IMR-90 (cell line): ENCODE measurements around the gene ULBP2.

Source experiments
- BHLHE40 ChIP-seq: fragments of 150-350 bp; IDR thresholded peaks from 2 replicates; pipeline ENCODE4 v1.6.1; 2016; ENCODE audit warnings: mild to moderate bottlenecking, low read depth, low read length
- CHD1 ChIP-seq: IDR thresholded peaks from 2 replicates; pipeline ENCODE4 v1.6.1; 2012; ENCODE audit warnings: low read depth, low read length, improper control_type of control experiment
- CTCF ChIP-seq: conservative IDR thresholded peaks from 2 replicates; pipeline ENCODE4 v1.5.1; 2012; ENCODE audit warnings: mild to moderate bottlenecking, low read depth, low read length, improper control_type of control experiment
- FOS ChIP-seq: fragments of 150-350 bp; IDR thresholded peaks from 2 replicates; pipeline ENCODE4 v1.6.1; 2016; ENCODE audit warnings: low read depth, low read length
- MAFK ChIP-seq: IDR thresholded peaks from 2 replicates; pipeline ENCODE4 v1.6.1; 2012; ENCODE audit warnings: low read depth, low read length, improper control_type of control experiment
- NFE2L2 ChIP-seq: fragments of 150-350 bp; IDR thresholded peaks from 2 replicates; pipeline ENCODE4 v1.6.1; 2016; ENCODE audit warnings: low read depth, mild to moderate bottlenecking, low read length
- POLR2A ChIP-seq: IDR thresholded peaks from 2 replicates; pipeline ENCODE4 v1.6.1; 2012; ENCODE audit warnings: mild to moderate bottlenecking, low read depth, low read length
- RAD21 ChIP-seq: IDR thresholded peaks from 2 replicates; pipeline ENCODE4 v1.6.1; 2012; ENCODE audit warnings: low read length, improper control_type of control experiment
- RCOR1 ChIP-seq: IDR thresholded peaks from 2 replicates; pipeline ENCODE4 v1.6.1; 2012; ENCODE audit warnings: mild to moderate bottlenecking, low read length, improper control_type of control experiment; ENCODE audit not compliant: insufficient replicate concordance
- RFX5 ChIP-seq: IDR thresholded peaks from 2 replicates; pipeline ENCODE4 v1.8.0; 2012; ENCODE audit warnings: low read depth, mild to moderate bottlenecking, low read length, moderate library complexity
- TF ChIP-seq, protein P1 (sequence below): fragments of 150-350 bp; IDR thresholded peaks from 2 replicates; pipeline ENCODE4 v1.6.1; 2016; ENCODE audit warnings: low read depth, mild to moderate bottlenecking, low read length, moderate library complexity, borderline replicate concordance

DNA sequence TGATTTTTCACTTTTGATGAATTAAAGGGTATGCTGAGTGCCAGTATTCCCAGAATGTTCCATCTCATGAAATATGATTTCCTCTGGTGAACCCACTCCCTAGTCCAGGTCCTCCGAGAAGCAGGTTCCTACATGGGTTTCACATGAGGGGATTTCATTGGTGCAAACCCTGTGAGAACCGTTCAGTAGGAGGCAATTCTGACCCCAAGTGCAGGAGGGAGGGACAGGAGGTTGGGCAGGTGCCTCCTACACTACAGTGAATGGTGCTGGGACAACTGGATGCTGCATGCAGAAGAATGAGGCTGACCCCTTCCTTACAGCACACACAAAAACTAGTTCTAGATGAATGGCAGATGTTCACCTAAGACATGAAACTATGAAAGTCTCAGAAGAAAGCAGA lies 5.1 kb upstream of the ULBP2 start:
- TF ChIP-seq RCOR1 (no peak), CTCF (no peak), FOS (no peak), POLR2A (no peak), RAD21 (no peak), CHD1 (no peak), NFE2L2 (no peak), BHLHE40 (no peak), RFX5 (no peak), MAFK (no peak)
- TF ChIP-seq, protein P1, sequence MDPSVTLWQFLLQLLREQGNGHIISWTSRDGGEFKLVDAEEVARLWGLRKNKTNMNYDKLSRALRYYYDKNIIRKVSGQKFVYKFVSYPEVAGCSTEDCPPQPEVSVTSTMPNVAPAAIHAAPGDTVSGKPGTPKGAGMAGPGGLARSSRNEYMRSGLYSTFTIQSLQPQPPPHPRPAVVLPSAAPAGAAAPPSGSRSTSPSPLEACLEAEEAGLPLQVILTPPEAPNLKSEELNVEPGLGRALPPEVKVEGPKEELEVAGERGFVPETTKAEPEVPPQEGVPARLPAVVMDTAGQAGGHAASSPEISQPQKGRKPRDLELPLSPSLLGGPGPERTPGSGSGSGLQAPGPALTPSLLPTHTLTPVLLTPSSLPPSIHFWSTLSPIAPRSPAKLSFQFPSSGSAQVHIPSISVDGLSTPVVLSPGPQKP, result no peak
